Spleen (tissue), 11 donors: ENCODE data around the gene CNTN5. TPM values are rescaled to one million over a fixed set of nuclear protein-coding genes. Genes with fewer than 3 reads are reported as not detected.

Source experiments
- DNase-seq: peaks from one replicate; pipeline ENCODE4 v3.0.0-alpha.2; 2020
- H3K27ac ChIP-seq, 8 donors: fragments of 200-600 bp; sonication (generic) in 7 of 8; 1 replicate in 4 of 8; 2 replicates in 4 of 8; pipeline versions ENCODE4 v1.5.0 to v1.8.0; 2016 to 2021; ENCODE audit warnings: inconsistent platforms in 4 of 8, mild to moderate bottlenecking in 4 of 8, moderate library complexity in 1 of 8
- H3K27me3 ChIP-seq, 7 donors: fragments of 200-600 bp; sonication (generic) in 6 of 7; replicated peaks in 1 of 7; 1 replicate in 4 of 7; 2 replicates in 3 of 7; pipeline versions ENCODE4 v1.5.0 to v1.8.0; 2016 to 2021; ENCODE audit warnings: inconsistent platforms in 3 of 7, mild to moderate bottlenecking in 1 of 7
- H3K36me3 ChIP-seq, 6 donors: fragments of 200-600 bp; sonication (generic) in 5 of 6; 1 replicate in 4 of 6; 2 replicates in 2 of 6; pipeline versions ENCODE4 v1.5.0 to v1.8.0; 2016 to 2021; ENCODE audit warnings: inconsistent platforms in 2 of 6
- H3K4me1 ChIP-seq, 6 donors: fragments of 200-600 bp; sonication (generic) in 5 of 6; 1 replicate in 3 of 6; 2 replicates in 3 of 6; pipeline versions ENCODE4 v1.5.0 to v1.8.0; 2016 to 2021; ENCODE audit warnings: inconsistent platforms in 3 of 6
- H3K4me3 ChIP-seq, 8 donors: fragments of 200-600 bp; sonication (generic) in 7 of 8; 1 replicate in 4 of 8; 2 replicates in 4 of 8; pipeline versions ENCODE4 v1.5.0 to v1.8.0; 2016 to 2021; ENCODE audit warnings: inconsistent platforms in 4 of 8, mild to moderate bottlenecking in 4 of 8, moderate library complexity in 2 of 8
- H3K9me3 ChIP-seq, 8 donors: fragments of 200-600 bp; sonication (generic) in 7 of 8; 1 replicate in 4 of 8; 2 replicates in 4 of 8; pipeline versions ENCODE4 v1.5.0 to v1.8.0; 2016 to 2021; ENCODE audit warnings: inconsistent platforms in 4 of 8
- POLR2A ChIP-seq, 3 donors: fragments of 450-650 bp; IDR thresholded peaks; one replicate each; pipeline ENCODE4 v1.5.1; 2017; ENCODE audit warnings: antibody characterized with exemption in 3 of 3, mild to moderate bottlenecking in 1 of 3
- POLR2AphosphoS5 ChIP-seq, 3 donors: sonication (generic); formaldehyde crosslinking; IDR thresholded peaks; one replicate each; pipeline ENCODE4 v1.5.1; 2017; ENCODE audit warnings: antibody characterized with exemption in 3 of 3
- WGBS, 5 donors: extraction: QIAGEN DNeasy Blood & Tissue Kit in 3 of 5; methylation state at CpG; one replicate each; pipeline versions ENCODE4 v1.1.5 to v1.1.7; 2013 to 2018; 5-methylcytosine and 5-hydroxymethylcytosine counted together
- intact Hi-C: fragments of 100-400 bp; cut with DNase I; formaldehyde crosslinking; loops from one replicate; pipeline ENCODE4 v1.15.0; 2023; ENCODE audit warnings: low total_unique reads
- polyA plus RNA-seq, 3 donors: library from polyadenylated mRNA; stranded (reverse); fragments of 200-250 nt; gene quantifications; one replicate each; pipeline ENCODE4 v1.2.1, GENCODE V29; 2013
- total RNA-seq, 7 donors: library from RNA; depleted of rRNA in 3 of 7; stranded (reverse); fragments of >200 nt in 3 of 7; fragmentation: NEBNext Ultra II Directional in 4 of 7; extraction: Animal tissue kit (Norgen Biotek cat#: 25700) in 4 of 7; gene quantifications; one replicate each; pipeline versions ENCODE4 v1.1.0 to v1.2.1, GENCODE V29; 2016 to 2021
- TF ChIP-seq, protein P1 (sequence below), 11 experiments: fragments of 200-600 bp in 7 of 11; fragments of 450-650 bp in 4 of 11; sonication (generic) in 4 of 11; IDR thresholded peaks in 8 of 11; conservative IDR thresholded peaks in 3 of 11; 1 replicate in 7 of 11; 2 replicates in 4 of 11; pipeline versions ENCODE4 v1.4.0 to v1.8.0; 2016 to 2021; ENCODE audit warnings: antibody characterized with exemption in 11 of 11, inconsistent platforms in 4 of 11, mild to moderate bottlenecking in 1 of 11
- donor health status: healthy with polysubstance abuse.
- donor health status: DM: no; HTN: no; CAD: no; lungs with moderate emphysema.
- donor health status: DM: no; HTN: no; CAD: no.
- donor health status: Bipolar disorder and iron deficiency.
- donor health status: healthy.
- donor health status: DM: no; HTN: no; CAD: no.
- donor health status: DM: yes; HTN: yes; CAD: no.

Gene CNTN5
- total and polyA plus RNA-seq, 10 donors = 0.02 TPM; not detected in 8

DNA sequence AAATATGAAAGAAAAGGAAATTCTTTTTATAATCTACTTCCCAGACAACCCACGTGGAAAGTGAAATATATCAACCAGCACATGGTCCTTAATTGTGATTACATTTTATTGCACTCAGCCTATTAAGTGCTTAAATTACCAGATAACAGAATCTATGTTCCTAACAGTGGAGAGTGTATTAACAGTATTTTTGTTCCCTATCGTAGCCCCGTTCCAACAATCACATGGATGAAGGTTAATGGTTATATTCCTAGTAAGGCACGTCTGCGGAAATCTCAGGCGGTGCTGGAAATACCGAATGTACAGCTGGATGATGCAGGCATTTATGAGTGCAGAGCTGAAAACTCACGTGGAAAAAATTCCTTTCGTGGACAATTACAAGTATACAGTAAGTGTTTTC lies 1040.3 kb downstream of the CNTN5 start:
- DNase-seq = no peak
- WGBS, 5 donors = 73 to 80% (median 77%) methylated on average over 9 of the region's 9 CpGs

DNA sequence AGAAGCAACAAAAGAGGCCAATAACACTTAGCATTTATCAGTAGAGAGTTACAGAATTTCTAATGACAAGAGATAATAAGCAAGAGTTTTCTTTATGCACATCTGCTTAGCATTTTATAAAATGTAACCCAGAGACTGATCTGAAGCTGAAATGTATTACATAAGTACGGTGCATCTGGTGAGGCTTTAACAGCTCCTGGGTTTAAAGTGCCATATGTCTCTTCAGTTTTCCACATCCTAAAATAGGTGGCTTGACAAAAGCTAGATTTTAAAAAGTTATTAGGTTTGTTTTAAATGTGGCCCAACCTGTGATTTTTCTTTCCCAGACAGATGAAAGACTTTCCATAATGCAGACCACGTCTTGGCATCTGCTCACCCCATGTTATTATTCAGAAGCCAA lies 1045.7 kb downstream of the CNTN5 start:
- WGBS, 5 donors = 71 to 88% (median 73%) methylated on average over 2 of the region's 2 CpGs
- H3K27me3 ChIP-seq = no peaks in the 10 kb centered on the region
- intact Hi-C loops = no loop called here

More for the DNA sequence above, 1040.3 kb downstream of the CNTN5 start:
- no peaks in the 10 kb centered on the region for H3K36me3 ChIP-seq
- H3K4me1 ChIP-seq = no peaks in the 10 kb centered on the region
- TF ChIP-seq POLR2A (IDR thresholded peaks at IDR 0.05) = no peak
- TF ChIP-seq, protein P1, sequence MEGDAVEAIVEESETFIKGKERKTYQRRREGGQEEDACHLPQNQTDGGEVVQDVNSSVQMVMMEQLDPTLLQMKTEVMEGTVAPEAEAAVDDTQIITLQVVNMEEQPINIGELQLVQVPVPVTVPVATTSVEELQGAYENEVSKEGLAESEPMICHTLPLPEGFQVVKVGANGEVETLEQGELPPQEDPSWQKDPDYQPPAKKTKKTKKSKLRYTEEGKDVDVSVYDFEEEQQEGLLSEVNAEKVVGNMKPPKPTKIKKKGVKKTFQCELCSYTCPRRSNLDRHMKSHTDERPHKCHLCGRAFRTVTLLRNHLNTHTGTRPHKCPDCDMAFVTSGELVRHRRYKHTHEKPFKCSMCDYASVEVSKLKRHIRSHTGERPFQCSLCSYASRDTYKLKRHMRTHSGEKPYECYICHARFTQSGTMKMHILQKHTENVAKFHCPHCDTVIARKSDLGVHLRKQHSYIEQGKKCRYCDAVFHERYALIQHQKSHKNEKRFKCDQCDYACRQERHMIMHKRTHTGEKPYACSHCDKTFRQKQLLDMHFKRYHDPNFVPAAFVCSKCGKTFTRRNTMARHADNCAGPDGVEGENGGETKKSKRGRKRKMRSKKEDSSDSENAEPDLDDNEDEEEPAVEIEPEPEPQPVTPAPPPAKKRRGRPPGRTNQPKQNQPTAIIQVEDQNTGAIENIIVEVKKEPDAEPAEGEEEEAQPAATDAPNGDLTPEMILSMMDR (IDR thresholded peaks at IDR 0.05 in 8 of 11, conservative IDR thresholded peaks at IDR 0.05 in 3 of 11) = no peak
- no peak for TF ChIP-seq POLR2AphosphoS5 (IDR thresholded peaks at IDR 0.05)
- peaks cover 0 to 4% (median 0%) of the 10 kb centered on the region in 8 donors for H3K9me3 ChIP-seq
- H3K4me3 ChIP-seq = no peak overlapping the region
- intact Hi-C loops = no loop called here
- no peak overlapping the region for H3K27ac ChIP-seq
- no peaks in the 10 kb centered on the region for H3K27me3 ChIP-seq

DNA sequence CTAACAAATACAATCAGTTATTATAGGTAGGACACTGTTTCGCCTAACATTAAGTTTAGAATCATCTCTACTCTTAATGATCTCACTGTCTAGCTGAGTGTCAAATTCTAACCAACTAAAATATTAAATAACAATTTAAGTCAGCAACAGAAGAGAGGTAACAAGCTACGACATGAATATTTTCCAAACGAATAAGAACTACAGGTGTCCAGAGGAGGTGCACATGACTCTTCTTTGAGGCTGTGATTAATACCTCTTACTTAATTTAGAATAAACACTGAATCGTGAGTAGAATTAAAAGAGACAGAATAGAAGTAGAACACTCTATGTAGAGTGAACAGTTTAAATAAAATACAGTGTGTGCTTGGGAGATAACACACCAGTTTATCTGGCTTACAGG lies 1047.4 kb downstream of the CNTN5 start:
- intact Hi-C loops = no loop called here

More for the DNA sequence above, 1045.7 kb downstream of the CNTN5 start:
- Histone ChIP-seq H3K4me1 (no peaks in the 10 kb centered on the region), H3K9me3 (peaks cover 0 to 4% (median 0%) of the 10 kb centered on the region in 8 donors), H3K36me3 (no peaks in the 10 kb centered on the region), H3K27ac (no peak overlapping the region), H3K4me3 (no peak overlapping the region)
- TF ChIP-seq POLR2A (IDR thresholded peaks at IDR 0.05) (no peak), POLR2AphosphoS5 (IDR thresholded peaks at IDR 0.05) (no peak)
- TF ChIP-seq, protein P1 (IDR thresholded peaks at IDR 0.05 in 8 of 11, conservative IDR thresholded peaks at IDR 0.05 in 3 of 11) = no peak
- no peak for DNase-seq

DNA sequence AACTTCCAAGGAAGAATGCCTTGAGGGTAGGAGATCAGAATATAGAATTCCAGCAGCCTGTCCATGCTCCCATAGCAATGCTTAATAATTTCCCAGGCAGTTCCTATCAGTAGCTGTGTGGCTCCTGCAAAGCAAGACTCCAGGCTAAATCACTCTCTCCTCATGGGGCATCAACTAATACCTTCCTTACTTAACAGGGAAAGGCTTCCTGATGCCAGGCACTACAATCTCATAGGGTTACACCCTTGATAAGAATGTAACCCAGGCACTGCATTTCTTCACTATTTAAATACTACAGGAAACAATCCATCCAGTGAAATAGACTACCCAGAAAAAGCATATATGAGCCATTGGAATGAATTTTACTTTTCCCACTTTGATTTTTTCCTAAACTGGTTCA lies 1051.4 kb downstream of the CNTN5 start:
- Histone ChIP-seq H3K27me3 (no peaks in the 10 kb centered on the region), H3K27ac (no peak overlapping the region)
- intact Hi-C loops = no loop called here

More for the DNA sequence above, 1047.4 kb downstream of the CNTN5 start:
- H3K4me3 ChIP-seq = no peak overlapping the region
- TF ChIP-seq POLR2AphosphoS5 (IDR thresholded peaks at IDR 0.05) (no peak), POLR2A (IDR thresholded peaks at IDR 0.05) (no peak)
- TF ChIP-seq, protein P1 (IDR thresholded peaks at IDR 0.05 in 8 of 11, conservative IDR thresholded peaks at IDR 0.05 in 3 of 11) = no peak
- H3K4me1 ChIP-seq = no peaks in the 10 kb centered on the region
- DNase-seq = no peak
- H3K27me3 ChIP-seq = no peaks in the 10 kb centered on the region
- no peak overlapping the region for H3K27ac ChIP-seq
- WGBS, 5 donors = 77 to 87% (median 83%) methylated on average over 4 of the region's 4 CpGs
- H3K9me3 ChIP-seq = peaks cover 0 to 4% (median 0%) of the 10 kb centered on the region in 8 donors
- H3K36me3 ChIP-seq = no peaks in the 10 kb centered on the region

More for the DNA sequence above, 1051.4 kb downstream of the CNTN5 start:
- no peak for DNase-seq
- no peaks in the 10 kb centered on the region for H3K36me3 ChIP-seq
- no peaks in the 10 kb centered on the region for H3K4me1 ChIP-seq
- peaks cover 0 to 8% (median 0%) of the 10 kb centered on the region in 8 donors for H3K9me3 ChIP-seq
- no peak for TF ChIP-seq POLR2A (IDR thresholded peaks at IDR 0.05)
- no peak for TF ChIP-seq POLR2AphosphoS5 (IDR thresholded peaks at IDR 0.05)
- TF ChIP-seq, protein P1 (IDR thresholded peaks at IDR 0.05 in 8 of 11, conservative IDR thresholded peaks at IDR 0.05 in 3 of 11) = no peak
- no peak overlapping the region for H3K4me3 ChIP-seq
